CD4-positive, alpha-beta T cell treated with Interleukin-4 for 1 hour (primary cell): ENCODE measurements around the gene CALD1.

Source experiments
- DNase-seq, 2 donors: peaks; one replicate each; pipeline ENCODE4 v3.0.0-alpha.2; 2020 to 2022

CALD1 gene

DNA sequence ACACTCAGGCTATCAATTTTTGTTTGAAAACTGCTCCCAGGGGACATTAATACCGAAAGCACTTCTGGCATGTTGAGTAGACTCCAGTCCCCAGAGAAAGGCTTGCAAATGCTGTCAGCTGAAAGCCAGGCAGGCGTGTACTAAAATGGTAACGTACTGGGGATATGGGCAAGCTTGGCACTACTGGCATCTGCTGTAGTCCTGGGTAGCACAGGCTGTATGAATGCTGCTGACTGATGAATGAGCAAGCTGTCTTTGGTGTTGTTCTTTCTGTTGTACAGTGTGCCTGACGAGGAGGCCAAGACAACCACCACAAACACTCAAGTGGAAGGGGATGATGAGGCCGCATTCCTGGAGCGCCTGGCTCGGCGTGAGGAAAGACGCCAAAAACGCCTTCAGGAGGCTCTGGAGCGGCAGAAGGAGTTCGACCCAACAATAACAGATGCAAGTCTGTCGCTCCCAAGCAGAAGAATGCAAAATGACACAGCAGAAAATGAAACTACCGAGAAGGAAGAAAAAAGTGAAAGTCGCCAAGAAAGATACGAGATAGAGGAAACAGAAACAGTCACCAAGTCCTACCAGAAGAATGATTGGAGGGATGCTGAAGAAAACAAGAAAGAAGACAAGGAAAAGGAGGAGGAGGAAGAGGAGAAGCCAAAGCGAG lies 153.4 kb downstream of the CALD1 start:
- no peak for DNase-seq

DNA sequence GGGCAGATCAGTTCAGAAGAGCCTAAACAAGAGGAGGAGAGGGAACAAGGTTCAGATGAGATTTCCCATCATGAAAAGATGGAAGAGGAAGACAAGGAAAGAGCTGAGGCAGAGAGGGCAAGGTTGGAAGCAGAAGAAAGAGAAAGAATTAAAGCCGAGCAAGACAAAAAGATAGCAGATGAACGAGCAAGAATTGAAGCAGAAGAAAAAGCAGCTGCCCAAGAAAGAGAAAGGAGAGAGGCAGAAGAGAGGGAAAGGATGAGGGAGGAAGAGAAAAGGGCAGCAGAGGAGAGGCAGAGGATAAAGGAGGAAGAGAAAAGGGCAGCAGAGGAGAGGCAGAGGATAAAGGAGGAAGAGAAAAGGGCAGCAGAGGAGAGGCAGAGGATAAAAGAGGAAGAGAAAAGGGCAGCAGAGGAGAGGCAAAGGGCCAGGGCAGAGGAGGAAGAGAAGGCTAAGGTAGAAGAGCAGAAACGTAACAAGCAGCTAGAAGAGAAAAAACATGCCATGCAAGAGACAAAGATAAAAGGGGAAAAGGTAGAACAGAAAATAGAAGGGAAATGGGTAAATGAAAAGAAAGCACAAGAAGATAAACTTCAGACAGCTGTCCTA lies 154.1 kb downstream of the CALD1 start:
- DNase-seq = no peak

DNA sequence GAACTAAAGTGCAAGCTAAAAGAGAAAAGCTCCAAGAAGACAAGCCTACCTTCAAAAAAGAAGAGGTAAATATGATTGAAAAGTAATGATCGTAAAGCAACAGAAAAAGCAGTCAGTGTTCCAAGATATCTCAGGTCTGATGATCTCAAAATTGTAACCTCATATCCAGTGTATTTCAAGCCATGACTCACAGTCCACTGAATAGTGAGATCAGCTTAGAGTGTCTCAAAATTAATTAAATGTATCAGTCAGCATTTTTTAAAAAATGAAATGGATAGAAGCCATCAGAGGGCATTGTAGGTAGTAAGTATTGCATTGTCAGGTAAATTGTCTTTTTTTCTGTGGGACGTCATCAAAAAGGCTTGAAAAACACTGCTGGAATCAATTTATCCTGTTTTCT lies 156.3 kb downstream of the CALD1 start:
- DNase-seq = no peak

DNA sequence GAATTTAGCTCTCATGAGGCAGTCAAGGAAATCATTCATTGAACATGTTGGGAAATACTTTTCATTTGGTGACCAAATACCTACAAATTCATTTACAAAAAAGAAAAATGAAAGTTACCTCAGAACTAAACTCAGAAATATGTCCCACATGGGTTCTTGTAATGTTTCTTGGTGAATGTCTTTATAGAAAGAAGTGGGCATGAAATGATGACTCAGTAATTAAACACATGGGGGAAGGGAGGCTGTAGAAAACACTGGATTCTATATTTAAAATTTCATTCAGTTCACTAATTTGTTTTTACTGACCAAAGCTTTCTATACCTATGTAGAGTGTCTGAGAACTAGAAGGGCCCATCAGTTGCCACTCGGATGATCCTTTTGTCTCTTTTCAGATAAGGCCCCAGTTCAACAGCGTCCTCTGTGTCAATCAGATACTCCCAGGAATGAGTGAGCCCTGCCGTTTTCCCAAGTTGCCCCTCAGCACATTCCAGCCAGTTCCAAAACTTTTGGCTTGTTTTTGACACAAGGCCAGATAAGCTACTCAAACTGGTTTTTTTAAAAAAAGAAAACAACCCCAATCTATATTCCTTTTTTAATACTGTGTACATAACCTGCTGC lies 157.6 kb downstream of the CALD1 start:
- DNase-seq = no peak

DNA sequence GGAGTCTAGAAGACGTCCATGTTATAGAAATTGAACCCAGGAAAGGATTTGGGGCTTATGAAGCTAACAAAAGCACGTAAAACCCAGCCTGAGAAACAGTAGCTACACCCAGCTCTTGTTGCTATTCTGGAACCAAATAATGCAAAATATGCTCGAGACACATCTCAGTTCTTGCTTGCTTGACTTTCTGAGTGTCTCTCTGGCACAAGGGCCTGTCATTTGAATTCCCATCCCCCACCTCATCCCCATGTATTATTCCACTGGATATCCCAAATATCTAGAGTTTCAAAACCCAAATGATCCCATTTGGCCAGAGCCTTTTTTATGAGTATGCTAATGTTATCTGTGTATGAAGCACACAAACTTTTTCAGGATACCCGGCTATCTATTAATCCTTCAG lies 158.7 kb downstream of the CALD1 start:
- no peak for DNase-seq

DNA sequence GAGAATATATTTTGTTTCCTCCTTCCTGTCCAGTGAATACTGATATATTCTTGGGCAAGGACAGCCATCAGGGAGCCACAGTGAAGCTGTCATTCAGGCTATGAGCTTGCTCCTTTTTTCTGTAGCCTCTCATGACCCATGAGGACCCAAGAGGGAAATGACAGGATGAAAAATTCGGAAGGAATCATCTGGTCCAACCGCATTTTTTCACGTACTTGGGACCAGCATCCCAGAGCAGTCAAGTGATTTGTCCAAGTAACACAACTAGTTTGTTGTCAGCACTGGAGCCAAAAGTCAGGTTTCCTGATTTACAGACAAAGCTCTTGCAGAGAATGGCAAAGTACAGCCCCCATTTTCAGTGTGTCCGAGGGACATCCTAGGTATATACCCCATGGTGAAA lies 159.7 kb downstream of the CALD1 start:
- DNase-seq = no peak

DNA sequence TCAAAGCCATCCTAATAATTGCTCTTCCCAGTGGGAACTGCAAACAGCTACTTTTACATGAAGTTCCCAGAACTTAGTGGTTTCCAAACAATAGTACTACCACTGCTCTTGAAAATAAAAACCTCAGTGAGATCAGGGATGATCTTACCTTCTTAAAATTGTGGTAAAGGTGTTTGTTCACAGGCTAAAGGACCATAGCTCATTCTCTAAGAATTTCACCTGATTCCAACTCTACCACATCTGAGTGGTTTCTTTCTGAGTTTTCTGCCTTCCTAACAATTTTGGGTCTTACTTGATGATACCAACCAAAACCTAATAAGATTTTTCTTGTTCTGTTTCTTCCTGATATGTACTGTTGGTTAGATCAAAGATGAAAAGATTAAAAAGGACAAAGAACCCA lies 161.3 kb downstream of the CALD1 start:
- DNase-seq = no peak

DNA sequence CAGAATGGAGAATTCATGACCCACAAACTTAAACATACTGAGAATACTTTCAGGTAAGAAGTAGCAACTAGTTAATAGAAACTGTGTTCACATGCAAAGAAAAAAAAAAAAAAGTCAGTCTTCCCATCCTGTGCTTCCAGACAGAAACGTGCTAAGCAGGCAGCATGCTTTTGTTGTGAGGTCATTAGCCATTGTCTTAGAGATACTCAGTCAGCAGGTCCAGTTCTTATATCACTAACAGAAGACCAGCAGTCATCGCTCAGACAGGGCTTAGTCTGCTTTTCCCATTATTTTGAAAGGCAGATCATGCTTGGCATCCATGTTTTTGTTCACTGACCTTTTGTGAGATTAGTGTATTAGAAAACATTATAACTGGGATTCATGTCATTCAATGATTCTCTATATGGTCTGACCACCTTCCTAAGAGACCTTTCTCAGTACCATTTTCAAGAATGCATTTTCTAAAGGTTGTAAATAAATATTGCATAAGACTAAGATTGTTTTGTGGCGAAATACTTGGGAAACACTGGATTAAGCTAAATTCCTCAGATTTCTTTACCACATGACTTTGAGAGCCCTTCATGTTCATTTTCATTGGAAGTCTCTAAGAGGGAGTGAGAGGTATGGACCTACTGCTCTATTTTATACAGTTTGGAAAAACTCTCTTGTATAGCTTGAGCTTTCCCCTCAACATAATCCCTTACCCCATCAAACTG lies 161.9 kb downstream of the CALD1 start:
- no peak for DNase-seq

DNA sequence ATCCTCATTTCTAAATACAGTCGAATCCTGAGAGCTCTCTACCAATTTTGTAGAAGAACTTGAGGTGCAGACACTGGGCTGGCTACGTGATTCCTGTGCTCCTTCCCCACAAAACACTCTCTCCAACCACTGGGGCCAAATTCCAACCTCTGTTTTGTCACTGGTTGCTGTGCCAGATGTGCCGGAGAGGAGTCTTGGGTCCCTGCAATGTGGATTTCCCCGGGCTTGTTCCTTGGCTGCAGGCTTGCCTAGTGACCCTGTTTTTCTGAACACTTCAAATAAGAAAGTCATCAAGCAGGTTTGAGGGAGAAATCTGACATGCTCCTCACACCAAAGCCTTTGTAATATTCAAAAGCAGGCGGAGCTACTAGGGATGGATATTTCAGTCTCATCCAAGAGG lies 162.5 kb downstream of the CALD1 start:
- no peak for DNase-seq

DNA sequence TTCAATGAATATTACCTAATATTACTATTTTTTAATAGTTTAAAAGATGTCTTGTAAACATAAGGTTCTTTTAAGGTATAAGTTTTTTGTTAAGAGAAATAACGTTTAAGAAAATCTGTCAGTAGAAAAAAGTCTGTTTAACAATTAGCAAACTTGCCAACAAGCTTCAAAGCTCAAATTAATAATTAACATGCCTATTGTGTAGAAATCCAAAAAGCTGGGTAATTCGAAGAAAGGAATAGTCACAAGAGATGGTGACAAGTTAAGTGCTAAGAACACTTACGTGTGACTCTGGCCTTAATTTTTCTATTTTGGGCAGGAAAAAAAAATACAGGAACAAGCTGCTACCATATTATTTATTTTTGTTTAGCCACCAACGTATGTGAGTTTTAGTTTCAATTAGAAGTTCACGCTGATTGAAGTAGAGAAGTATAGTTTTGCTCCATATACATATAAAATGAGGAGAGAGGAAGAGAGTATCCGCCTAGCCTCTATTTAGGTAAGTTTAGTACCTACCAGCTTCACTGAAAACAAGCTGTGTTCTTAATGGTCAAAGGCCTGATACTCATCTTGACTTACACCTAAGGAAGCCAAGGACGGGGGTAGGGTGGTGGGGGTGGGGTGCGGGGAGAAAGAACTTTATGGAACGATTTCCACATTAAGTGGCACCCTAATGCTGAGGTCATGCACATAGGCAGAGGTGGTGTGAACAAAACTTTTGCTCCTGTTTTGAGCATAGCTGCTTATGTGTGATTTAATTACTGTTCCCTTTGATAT lies 163.4 kb downstream of the CALD1 start:
- DNase-seq = no peak

DNA sequence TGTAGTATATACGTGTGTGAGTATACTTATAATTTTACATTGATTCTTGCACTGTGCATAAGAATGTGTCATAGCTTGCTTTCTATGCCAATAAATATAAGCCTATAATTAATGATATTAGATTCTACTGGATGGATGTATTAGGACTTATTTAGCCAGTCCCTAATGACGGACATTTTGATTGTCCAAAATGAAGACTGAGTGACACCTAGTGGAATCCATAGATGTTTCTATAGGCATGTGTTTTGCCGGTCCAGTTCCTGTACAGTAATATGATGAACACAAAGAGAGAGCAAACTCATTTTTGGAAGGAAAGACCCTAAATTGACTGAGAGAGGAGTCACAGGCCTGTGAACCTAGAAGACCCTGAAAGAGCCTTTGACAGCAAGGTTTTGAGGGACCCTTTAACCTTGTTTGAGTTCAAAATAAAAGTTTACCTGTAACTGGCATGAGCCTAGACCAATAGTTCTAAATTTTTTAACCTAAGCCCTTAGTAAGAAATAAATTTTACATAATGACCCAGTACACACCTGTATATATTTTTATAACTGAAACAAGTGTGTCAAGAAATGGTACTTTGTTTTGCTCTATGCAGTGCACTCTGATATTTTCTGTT lies 164.5 kb downstream of the CALD1 start:
- no peak for DNase-seq

DNA sequence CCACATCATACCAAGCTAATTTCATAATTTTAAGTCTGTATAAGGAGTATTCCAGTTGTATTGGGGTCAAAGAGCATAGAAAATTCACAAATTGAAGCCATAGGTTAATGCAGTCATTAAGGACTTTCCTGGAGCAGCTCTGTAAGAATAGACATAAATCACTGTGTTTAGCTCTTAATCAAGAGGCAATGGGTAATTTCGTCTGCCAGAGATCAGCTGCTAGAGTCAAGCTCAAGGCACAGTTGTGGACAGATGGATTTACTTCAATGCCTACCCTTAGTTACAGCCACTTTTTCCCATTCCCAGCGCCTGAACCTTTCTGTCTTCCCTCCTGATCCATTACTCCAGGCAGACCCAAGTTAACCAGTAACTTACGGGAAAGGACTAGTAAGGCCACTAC lies 166.3 kb downstream of the CALD1 start:
- no peak for DNase-seq

DNA sequence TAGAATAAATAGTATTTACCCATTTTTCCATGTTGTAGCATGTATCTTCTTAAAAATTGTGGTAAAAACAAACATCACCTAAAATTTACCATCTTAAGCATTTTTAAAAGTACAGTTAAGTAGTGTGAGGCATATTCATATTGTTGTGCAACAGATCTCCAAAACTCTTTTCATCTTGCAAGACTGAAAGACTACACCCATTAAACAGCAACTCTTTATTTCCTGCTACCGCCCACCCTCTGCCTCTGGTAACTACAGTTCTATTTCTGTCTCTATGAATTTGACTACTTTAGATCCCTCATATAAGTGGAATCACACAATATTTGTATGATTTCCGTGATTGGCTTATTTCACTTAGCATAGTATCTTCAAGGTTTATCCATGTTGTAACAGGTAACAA lies 166.8 kb downstream of the CALD1 start:
- DNase-seq = no peak

DNA sequence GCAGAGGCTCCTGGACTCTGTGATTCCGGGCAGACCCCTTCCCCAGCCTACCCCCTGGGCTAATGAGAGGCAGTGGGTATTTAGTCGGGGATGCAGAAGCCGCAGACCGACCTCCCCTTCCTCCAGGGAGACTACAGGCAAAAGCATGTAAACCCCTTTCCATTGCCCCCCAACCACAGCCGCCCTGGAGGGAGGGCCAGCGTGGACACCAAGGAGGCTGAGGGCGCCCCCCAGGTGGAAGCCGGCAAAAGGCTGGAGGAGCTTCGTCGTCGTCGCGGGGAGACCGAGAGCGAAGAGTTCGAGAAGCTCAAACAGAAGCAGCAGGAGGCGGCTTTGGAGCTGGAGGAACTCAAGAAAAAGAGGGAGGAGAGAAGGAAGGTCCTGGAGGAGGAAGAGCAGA lies 167.9 kb downstream of the CALD1 start:
- DNase-seq = no peak

DNA sequence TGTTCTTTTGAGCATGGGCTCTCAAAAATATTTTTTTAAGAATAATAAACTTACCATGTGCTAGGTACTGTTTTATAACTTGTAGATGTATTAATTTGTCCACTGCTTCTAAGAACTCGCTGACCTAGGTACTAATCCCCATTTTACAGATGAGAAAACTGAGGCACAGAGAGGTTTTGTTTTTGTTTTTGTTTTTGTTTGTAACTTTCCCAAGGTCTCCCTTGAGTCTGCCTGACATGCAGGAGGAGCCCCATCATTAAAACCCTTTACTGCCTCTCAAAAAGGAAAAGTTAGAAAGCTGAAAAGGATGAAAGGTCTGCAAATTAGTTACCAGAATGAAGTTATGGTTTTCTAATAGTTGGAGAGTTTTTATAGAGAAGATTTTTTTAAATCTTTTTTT lies 168.4 kb downstream of the CALD1 start:
- no peak for DNase-seq

DNA sequence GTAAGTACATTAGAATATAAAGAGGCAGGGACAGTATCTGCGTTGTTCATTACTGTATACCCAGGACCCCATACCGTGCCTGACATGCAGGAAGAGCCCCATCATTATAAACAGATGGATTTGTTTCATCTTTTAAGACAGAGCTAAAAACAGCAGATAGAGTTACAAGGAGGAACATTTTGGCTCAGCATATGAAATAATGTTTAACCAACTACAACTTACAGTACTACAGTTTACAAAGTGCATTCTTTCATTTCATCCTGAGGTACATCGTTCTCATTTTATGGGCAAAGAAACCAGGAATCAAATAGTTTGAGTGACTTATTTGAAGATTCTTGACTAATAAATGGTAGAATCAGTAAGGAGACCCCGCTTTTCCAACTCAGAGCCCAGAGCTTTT lies 168.8 kb downstream of the CALD1 start:
- DNase-seq = no peak

DNA sequence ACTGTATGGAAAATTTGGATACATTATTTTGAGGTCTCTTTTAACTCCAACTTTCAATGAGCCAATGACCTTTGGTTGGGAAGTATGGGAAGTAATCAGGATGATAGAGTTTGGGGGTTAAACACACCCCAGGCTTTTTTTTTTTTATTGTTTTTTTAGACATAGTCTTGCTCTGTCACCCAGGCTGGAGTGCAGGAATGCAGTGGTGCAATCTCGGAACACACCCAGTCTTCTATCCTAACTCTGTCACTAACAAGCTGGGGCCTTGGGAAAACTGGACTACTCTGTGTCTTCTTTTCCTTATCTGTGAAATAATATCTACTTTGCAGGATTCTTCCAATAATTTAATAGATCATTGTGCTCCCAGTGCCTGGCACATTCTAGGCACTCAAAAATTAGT lies 169.3 kb downstream of the CALD1 start:
- no peak for DNase-seq

DNA sequence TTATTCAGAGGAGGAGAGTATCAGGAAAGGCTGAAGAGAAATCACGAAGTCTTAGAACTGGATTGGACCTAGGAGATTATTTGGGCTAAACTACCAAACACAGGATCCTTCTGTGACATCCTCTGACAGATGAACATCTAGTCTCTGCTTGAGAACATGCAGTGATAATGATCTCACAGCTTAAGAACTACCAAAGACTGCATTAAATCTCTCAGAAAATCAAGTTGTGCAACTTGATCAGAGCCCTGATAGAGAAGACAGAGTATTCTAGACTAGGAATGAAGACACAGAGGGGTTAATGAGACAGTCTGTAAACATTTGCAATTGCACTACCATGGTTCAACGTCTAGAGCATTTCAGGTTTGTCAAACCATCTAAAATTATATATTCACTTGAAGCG lies 169.7 kb downstream of the CALD1 start:
- DNase-seq = no peak

DNA sequence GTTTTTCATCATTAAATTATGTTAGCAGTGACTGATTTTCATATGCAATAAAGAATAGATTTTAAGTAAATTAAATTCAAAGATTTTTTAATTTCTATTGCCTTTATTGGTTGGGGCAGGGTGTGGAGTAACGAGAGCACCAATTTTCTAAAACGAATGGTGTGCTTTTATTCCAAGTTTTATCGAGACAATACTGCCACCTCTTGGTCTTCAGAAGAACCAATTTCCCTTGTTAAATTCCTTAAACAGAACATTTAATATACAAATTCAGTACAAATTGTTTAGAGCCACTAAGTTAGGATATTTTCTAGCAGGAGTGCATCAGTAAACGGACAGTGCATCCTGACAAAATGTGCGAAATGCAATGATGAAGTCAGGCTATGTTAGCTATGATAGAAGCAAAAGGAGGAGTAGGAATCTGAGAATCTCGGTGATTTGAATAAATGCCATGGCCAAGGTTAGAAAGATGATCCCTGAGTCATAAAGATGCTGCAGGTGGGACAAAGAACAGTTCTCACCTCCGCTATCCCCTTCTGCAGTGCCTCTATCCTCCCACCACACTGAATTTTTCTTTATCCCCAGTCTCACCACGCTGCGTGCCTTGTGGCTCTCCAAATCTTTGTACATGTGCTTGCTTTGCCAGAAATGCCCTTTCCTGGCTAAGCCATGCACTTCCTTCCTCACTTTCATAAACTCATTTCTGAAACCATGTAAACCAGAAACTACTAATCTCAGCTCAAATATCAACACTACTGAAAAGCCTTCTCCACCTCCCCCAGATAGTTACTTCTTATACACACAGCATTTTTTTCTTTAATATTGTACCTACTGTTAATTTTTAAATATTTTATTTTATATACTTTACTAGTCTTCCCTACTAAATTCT lies 175.0 kb downstream of the CALD1 start:
- DNase-seq = peak in 1 of 2 donors; percentile 49

DNA sequence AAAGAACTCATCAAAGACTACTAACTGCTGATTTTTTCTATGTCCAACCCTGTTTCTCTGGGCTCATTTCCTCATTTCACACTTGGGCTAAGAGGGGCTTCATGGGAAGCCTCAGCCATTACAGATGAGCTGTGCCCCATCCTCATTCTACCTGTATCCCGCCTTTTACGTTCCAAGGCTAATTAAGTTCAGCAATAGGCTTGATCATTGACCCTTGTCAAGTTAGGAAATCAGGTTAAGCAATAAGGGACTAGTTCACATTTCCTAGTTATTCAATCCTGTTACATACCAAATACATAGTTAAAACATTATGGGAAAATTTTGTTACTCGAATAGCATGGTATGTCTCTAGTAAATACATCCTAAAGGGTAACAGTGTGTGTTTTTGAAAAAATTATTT lies 177.6 kb downstream of the CALD1 start:
- no peak for DNase-seq

DNA sequence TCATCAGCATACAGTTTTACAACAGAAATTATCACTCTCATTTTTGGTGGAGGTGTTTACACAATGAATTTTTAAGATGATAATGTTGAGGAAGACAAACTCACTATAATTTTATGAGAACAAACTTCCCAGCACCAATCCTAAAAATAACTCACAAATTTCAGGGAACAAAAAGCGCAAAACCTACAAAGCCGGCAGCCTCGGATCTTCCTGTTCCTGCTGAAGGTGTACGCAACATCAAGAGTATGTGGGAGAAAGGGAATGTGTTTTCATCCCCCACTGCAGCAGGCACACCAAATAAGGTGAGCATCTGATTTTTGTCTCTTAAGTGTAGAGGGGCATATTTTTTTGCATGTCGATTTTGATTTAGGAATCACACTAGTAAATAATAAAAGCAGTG lies 180.4 kb downstream of the CALD1 start:
- no peak for DNase-seq

DNA sequence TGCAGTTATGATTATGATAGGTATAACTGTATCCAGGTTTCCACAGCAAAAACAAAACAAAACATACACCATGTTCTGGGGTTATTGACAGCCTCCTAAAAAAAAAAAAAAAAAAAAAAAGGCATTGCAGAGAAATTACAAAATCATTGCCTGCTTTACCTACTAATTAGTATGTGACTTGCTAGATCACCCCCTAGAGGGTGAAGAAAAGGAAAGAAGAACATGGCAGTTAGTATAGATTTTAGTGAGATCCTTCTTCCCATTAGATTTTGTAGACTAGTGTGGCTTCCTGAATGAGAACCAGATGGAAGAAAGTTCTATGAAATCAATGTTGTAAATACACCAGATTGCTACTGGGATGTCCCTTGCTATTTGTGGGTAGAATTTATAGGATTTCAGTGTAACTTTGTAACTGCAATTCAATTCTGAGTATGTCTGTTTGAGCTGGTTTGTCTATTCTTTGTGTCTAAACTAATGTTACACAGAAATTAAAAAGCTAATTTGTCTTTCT lies 182.9 kb downstream of the CALD1 start:
- no peak for DNase-seq
